CD4-positive, alpha-beta T cell treated with Interleukin-4 for 4 hours (primary cell): ENCODE data around the gene MED27.
"Not testable (repeated sequence)": the region's sequence is repeated elsewhere in the genome, so short reads cannot be mapped to it uniquely, and the experiment has no call there.

ENCODE experiments used
- DNase-seq: peaks from one replicate; pipeline ENCODE4 v3.0.0-alpha.2; 2020

The MED27 gene

GRCh38 chr9:131960851-131961495 lies 118.7 kb downstream of the MED27 start:
- no peak for DNase-seq

GRCh38 chr9:131960311-131960710 lies 119.4 kb downstream of the MED27 start:
- DNase-seq, result no peak

GRCh38 chr9:131959887-131960286 lies 119.8 kb downstream of the MED27 start:
- no peak for DNase-seq

GRCh38 chr9:131959056-131959455 lies 120.6 kb downstream of the MED27 start:
- DNase-seq, result no peak

GRCh38 chr9:131954299-131954698 lies 125.4 kb downstream of the MED27 start:
- DNase-seq, result no peak

- DNase-seq, result no peak
Observed at GRCh38 chr9:131951905-131952304, 127.8 kb downstream of the MED27 start.

- no peak for DNase-seq
Observed at GRCh38 chr9:131951155-131951554, 128.5 kb downstream of the MED27 start.

GRCh38 chr9:131950487-131950886 lies 129.2 kb downstream of the MED27 start:
- no peak for DNase-seq

- no peak for DNase-seq
Observed at GRCh38 chr9:131946180-131946579, 133.5 kb downstream of the MED27 start.

GRCh38 chr9:131943351-131943841 lies 136.3 kb downstream of the MED27 start:
- no peak for DNase-seq

- DNase-seq, result no peak
Observed at GRCh38 chr9:131942146-131942720, 137.4 kb downstream of the MED27 start.

- DNase-seq, result no peak
Observed at GRCh38 chr9:131937451-131937850, 142.2 kb downstream of the MED27 start.

- no peak for DNase-seq
Observed at GRCh38 chr9:131936929-131937328, 142.7 kb downstream of the MED27 start.

GRCh38 chr9:131934673-131935072 lies 145.0 kb downstream of the MED27 start:
- no peak for DNase-seq

- no peak for DNase-seq
Observed at GRCh38 chr9:131927091-131927490, 152.6 kb downstream of the MED27 start.

- no peak for DNase-seq
Observed at GRCh38 chr9:131926360-131926922, 153.2 kb downstream of the MED27 start.

GRCh38 chr9:131925677-131926177 lies 153.9 kb downstream of the MED27 start:
- DNase-seq, result no peak

- DNase-seq, result no peak
Observed at GRCh38 chr9:131923766-131924165, 155.9 kb downstream of the MED27 start.

- DNase-seq, result no peak
Observed at GRCh38 chr9:131923132-131923671, 156.5 kb downstream of the MED27 start.

- not testable (repeated sequence) for DNase-seq
Observed at GRCh38 chr9:131921635-131922034, 158.0 kb downstream of the MED27 start.

GRCh38 chr9:131919216-131919615 lies 160.5 kb downstream of the MED27 start:
- no peak for DNase-seq

- no peak for DNase-seq
Observed at GRCh38 chr9:131918481-131918880, 161.2 kb downstream of the MED27 start.

GRCh38 chr9:131917009-131917408 lies 162.7 kb downstream of the MED27 start:
- DNase-seq, result no peak

- no peak for DNase-seq
Observed at GRCh38 chr9:131915181-131915580, 164.5 kb downstream of the MED27 start.
